GM19238 (cell line): ENCODE measurements around the gene SERTM1.

Experiments
- DNase-seq: peaks from one replicate; pipeline ENCODE4 v3.0.0; 2011; ENCODE audit warnings: low spot score; ENCODE audit not compliant: insufficient read length

The SERTM1 gene

GRCh38 chr13:36673838-36674326, at the start of gene SERTM1:
Gene SERTM1, plus strand, starts transcription at chr13:36674020. Its CDS starts 21,059 bp downstream, at chr13:36695079.
- no peak for DNase-seq

- no peak for DNase-seq
Measured at GRCh38 chr13:36628377-36629056, 45.3 kb upstream of the SERTM1 start.

GRCh38 chr13:36629057-36629385, 44.8 kb upstream of the SERTM1 start:
- no peak for DNase-seq

- no peak for DNase-seq
Measured at GRCh38 chr13:36630181-36630803, 43.5 kb upstream of the SERTM1 start.

GRCh38 chr13:36639610-36640009, 34.2 kb upstream of the SERTM1 start:
- no peak for DNase-seq

GRCh38 chr13:36650611-36651010, 23.2 kb upstream of the SERTM1 start:
- no peak for DNase-seq

GRCh38 chr13:36665630-36666029, 8.2 kb upstream of the SERTM1 start:
- no peak for DNase-seq

GRCh38 chr13:36666477-36667229, 7.2 kb upstream of the SERTM1 start:
- no peak for DNase-seq

GRCh38 chr13:36668316-36668715, 5.5 kb upstream of the SERTM1 start:
- DNase-seq: no peak

GRCh38 chr13:36673352-36673751, 468 bp upstream of the SERTM1 start:
- DNase-seq: no peak

GRCh38 chr13:36674337-36675212, 755 bp downstream of the SERTM1 start:
- no peak for DNase-seq

- DNase-seq: no peak
Measured at GRCh38 chr13:36675213-36675536, 1.4 kb downstream of the SERTM1 start.

- DNase-seq: no peak
Measured at GRCh38 chr13:36680913-36681312, 7.1 kb downstream of the SERTM1 start.

- no peak for DNase-seq
Measured at GRCh38 chr13:36681894-36682624, 8.2 kb downstream of the SERTM1 start.

GRCh38 chr13:36683701-36684100, 9.9 kb downstream of the SERTM1 start:
- no peak for DNase-seq

GRCh38 chr13:36685927-36686326, 12.1 kb downstream of the SERTM1 start:
- no peak for DNase-seq

GRCh38 chr13:36696410-36697010, 22.7 kb downstream of the SERTM1 start:
- DNase-seq: no peak

- no peak for DNase-seq
Measured at GRCh38 chr13:36700170-36700569, 26.4 kb downstream of the SERTM1 start.

GRCh38 chr13:36706755-36707154, 32.9 kb downstream of the SERTM1 start:
- no peak for DNase-seq

GRCh38 chr13:36709136-36709890, 35.5 kb downstream of the SERTM1 start:
- DNase-seq: no peak
